HG03066 (cell line): ENCODE results near the gene BIRC7.

Source experiments
- ATAC-seq: cut with Tn5 transposase; IDR thresholded peaks from one replicate; pipeline ENCODE4 v1.9.1; 2021; ENCODE audit warnings: low read depth; ENCODE audit not compliant: unreplicated experiment

BIRC7 gene, protein sequence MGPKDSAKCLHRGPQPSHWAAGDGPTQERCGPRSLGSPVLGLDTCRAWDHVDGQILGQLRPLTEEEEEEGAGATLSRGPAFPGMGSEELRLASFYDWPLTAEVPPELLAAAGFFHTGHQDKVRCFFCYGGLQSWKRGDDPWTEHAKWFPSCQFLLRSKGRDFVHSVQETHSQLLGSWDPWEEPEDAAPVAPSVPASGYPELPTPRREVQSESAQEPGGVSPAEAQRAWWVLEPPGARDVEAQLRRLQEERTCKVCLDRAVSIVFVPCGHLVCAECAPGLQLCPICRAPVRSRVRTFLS

DNA sequence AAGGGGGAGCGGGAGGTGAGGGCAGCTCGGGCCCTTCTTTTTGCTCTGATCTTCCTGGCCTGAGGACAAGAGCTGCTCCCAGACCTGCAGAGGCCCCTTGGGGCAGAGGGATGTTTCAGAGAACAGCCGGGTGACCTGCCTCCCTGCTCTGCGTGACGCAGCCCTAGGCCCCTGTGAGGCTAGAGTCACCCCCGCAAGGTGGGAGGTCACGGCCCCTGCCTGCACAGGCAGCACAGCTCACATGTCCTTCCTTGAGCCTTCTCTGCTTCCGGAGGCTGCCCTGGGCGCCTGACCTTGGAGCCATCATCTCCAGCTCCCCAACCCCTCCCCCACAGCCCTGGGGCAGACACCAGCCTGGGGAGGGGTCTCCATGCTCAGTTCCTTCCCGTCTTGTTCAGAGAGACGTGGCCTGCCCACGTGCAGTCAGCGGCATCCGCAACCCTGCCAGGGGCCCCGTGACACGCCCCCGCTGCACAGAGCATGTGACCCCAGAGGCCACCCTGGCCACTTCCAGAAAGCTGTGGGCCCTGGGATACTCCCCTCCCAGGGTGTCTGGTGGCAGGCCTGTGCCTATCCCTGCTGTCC, at the start of gene BIRC7:
TSS of gene BIRC7 (plus strand) at position 507 of the 585 bp plus-strand sequence. CDS start 192 bp downstream, outside the sequence.
- no peak for ATAC-seq

DNA sequence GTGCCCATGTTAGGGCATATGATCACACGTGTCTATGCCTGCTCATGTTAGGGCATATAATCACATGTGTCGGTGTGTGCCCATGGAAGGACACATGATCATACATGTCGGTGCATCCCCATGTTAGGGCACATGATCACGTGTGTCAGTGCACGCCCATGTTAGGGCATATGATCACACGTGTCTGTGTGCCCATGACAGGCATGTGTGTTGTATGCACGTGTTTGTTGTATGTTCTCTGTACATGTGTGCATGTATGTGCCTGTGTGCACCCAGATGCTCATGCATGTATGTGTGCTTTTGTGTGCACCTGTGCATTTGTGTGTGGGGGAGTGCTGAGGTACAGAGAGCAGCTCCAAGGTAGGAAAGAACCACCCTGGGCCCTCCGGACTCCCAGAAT, 49.6 kb upstream of the BIRC7 start:
- no peak for ATAC-seq

DNA sequence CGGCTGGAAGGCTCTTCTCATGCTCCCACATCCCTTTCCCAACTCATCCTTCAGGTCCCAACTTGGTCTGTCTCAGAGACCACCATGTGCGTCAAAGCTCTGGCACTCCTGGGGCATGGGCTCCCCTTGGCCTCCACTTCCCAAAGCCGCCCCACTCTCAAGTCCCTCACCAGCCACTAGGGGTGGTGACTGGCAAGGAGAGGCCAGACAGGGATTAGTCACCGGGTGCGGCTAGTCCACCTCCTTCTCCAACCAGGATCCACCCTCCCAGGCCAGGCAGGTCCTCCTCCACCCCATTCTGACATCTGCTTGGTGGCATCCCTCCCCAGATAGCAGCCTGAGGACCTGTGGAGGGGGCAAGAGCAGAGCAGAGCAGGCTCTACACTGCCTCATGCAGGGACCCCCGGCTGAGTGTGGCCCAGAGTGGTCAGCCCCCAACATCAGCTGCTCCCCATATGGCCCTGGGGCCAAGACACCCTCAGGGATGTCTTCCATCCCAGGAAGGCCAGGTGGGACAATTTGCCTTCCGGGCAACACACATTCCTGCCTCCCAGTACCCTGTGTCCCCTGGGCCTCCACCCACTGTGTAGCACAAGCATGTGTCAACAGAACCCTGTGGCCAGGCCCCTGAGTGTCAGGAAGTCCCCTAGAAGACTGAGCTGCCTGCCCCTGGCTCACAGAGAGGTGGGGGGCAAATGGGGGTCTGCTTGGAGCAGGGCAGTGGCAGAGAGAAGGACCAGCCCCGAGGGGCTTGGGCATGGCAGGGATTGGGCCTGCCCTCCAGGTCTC, 49.0 kb upstream of the BIRC7 start:
- no peak for ATAC-seq

DNA sequence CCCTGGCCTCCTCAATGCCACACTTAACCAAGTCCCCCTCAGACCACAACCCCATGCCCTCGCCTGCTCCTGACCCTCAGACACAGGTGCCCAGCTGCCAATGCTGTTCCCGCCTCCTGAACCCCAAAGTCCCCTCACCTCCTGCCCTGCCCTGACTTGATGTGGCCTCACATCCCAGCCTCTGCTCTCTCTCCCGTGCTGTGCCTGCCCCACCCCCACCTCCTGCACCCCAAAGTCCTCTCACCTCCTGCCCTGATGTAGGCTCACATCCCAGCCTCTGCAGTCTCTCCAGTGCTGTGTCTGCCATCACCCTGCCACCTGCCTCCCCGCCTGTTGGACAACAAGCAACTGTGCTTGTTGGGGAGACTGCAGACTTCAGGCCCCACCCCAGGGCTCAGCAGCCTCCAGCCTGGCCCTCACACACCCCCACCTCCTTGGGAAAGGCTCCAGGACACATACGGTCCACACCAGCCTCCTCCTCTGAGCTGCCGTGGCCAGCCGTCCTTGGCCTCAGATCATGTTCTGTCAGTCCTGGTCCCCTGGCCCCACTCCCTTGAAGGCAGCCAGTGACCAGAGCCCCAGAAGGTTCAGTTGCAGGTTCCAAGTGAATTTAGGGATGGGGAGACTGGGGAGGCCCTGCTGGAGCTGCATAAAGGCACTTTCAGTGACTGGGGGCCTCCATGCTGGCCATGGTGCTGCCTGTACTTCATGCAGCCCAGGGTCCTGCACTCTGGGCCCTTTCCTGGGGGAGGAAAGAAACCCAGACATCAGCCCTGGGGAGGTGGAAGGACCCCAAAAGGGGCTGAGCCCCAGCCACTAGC, 48.2 kb upstream of the BIRC7 start:
- no peak for ATAC-seq

DNA sequence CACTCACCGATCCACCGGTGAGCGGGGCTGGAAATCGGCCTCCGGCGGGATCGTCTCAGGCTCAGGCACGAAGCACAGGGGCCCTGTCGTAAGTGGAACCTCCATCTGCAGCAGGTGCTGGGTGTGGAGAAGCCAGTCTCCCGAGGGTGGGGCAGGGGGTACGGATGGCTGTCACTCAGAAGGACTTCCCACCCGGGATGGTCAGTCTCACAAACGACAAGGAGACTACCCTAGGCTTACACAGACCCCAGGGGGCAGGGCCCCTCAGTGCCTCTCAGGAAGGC, 47.6 kb upstream of the BIRC7 start:
- no peak for ATAC-seq

DNA sequence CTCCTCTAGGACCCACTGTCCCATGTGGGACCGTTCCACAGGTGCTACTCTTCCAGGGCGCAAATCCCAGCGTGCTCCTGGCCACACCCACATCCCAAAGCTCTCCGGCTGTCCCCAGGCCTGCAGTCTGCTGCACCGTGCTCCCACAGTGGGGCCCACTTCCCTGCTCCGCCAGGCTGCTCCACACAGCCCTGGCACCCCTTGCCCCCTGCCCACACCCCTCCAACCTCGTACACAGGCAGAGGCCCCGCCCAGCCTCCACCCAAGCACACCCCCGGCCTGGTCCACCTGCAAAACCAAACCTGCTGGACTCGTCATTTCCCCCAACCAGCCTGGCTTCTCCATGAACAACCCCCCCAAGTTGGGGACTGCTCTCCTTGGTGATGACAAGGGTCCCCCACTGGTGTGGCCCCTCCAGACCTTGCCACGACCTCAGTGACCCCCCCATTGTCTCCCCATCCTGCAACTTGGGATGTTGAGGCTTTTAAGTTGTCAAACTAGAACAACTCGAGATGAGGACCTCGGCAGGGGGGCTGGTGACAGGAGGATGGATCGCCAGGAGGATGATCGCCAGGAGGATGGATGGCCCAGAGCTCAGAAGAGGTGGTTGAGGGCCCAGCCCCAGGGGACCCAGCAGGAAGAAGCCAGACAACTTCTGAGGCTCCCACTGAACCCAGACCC, 46.9 kb upstream of the BIRC7 start:
- ATAC-seq = no peak

DNA sequence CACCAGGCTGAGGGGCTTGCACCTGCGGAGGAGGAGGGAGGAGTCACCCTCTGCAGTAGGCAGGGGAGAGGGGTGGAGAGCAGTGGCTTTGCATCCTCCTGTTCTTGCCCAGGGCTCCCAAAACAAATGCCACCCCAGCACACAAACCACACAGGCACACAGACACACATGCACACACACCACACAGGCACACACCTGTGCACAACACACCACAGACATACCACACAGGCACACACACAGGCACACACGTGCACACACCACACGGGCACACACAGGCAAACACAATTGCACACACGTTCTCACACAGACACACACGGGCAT, 46.4 kb upstream of the BIRC7 start:
- no peak for ATAC-seq

DNA sequence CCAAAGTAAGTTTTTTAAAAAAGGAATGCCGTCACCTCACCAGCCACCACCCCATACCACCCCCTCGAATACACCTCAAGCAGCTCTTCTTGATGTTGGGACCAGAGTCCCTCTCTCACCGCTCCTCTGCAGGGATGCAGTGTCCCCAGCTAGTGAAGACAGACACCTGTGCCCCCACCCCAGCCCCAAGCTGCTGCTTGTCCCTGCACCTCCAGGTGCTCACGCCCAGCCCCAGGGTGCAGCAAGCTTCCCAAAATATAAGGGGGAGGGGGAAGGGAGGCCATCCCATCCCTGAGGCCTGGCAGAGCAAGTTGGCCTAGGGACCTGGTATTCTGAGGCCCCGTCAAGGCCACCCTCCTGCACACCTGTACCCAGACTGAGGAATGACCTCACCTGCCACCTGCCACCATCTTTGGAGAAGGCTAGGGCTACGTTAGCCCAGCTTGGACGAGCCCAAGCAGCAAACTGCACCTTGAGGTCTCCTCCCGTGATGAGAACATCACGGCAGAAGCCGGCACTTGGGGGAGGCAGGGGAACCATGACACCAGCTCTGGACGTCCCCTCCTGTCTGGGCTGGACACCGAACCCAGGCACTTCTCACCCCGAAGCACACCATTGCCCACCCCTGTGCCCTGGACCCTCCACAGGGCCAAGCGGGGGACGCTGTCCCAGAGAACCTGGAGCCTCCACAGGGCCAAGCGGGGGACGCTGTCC, 45.7 kb upstream of the BIRC7 start:
- no peak for ATAC-seq

DNA sequence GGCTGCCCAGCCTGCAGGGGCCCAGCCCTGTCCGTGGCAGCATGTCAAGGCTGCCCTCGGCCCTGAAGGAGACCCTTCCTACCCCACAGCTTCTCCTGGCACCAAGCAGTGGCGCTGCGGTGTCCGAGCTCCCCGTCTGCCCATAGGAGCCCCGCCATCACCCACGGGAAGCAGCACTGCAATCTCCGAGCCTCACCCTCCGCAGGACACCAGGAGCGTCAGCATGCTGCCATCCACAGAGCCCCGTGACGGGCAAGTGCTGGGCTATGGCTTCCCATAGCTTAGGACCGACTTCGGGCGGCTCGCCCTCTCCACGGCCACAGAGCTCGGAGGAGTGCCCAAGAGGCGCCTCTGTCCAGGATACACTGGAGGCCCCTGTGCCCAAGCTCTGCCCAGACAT, 44.9 kb upstream of the BIRC7 start:
- ATAC-seq = no peak

DNA sequence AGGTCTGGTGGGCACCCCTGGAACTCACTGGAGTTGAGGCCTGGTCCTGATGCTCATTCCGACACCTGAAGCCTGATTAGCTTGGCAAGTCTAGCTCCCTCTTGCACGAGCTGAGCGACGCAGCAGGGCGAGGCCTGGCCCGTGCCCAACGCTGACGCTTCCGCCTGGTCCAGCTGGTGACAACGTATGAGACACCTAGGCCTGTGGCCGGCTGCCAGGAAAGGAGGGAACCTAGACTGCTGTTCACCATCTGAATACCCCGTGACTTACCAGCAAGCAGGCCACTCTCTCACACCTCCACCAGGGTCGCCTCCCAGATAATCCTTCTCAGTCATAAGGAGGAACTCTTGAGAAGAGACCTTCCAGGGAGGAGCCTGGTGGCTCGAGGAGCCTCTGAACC, 44.3 kb upstream of the BIRC7 start:
- no peak for ATAC-seq

DNA sequence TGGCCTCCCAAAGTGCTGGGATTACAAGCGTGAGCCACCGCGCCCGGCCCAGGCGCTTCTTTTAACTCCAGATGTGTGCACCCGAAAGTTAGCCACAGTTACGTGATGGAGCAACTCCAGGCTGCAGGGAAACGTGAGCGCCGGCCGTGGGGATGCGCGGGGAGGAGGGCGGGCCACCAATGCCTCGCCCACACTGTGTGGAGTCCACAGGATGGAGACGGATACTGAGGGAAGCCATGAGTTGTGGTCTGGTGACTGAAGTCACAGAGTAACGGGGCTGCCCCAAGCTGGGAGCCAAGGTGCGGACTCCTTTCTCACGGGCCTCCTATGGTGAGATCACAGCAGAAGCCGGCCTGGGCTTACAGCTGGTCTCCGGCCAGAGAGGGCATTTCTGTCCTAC, 43.0 kb upstream of the BIRC7 start:
- no peak for ATAC-seq

DNA sequence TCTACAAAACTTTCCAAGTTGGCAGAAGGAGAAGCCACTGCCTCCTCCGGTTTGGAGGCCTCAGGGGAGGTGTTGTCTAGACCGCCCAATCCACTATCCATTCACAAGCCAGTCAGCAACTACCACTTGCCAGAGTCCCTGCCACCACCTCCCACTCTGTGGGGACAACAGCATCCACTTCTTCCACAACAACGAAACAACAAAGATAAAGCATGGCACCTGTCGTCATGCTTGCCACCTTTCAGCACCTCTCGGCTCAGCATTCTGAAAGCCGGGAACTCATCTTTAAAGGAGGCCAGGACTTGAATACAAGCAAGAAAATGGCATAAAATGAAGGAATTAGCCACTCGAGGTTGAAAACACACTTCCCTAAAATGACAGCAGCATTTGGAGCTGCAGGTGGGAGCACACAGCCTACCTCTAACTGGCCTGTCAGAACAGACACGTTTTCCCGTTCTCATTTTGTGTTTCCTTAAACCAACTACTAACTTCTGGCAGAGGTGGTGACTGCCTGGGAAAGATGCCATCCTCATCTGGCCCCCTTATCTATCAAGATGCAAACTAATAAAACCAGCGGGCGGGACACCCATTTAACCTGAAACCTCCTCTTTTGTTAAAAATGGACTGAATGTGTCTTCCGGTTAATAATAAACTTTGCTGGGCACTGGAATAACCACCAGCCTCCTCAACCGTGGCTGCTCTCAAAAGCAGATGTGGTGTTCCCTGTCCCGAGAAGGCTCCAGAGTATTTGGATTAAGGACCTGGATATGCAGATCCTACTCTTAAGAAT, 41.5 kb upstream of the BIRC7 start:
- no peak for ATAC-seq

DNA sequence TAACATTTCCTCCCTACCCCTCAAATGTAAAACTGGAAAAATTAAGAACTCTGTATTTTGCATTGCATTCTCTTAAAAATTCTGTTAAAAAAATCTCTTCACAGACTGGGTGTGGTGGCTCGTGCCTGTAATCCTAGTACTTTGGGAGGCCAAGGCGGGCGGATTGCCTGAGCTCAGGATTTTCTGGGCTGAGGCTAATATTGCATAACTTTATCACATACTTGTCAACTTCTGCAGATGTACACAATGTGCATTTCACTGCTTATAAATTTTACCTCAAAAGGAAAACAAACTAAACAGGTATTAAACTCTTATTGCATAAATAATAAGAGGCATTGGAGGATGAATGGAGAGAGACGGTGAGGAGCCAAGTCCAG, 40.9 kb upstream of the BIRC7 start:
- ATAC-seq = no peak

DNA sequence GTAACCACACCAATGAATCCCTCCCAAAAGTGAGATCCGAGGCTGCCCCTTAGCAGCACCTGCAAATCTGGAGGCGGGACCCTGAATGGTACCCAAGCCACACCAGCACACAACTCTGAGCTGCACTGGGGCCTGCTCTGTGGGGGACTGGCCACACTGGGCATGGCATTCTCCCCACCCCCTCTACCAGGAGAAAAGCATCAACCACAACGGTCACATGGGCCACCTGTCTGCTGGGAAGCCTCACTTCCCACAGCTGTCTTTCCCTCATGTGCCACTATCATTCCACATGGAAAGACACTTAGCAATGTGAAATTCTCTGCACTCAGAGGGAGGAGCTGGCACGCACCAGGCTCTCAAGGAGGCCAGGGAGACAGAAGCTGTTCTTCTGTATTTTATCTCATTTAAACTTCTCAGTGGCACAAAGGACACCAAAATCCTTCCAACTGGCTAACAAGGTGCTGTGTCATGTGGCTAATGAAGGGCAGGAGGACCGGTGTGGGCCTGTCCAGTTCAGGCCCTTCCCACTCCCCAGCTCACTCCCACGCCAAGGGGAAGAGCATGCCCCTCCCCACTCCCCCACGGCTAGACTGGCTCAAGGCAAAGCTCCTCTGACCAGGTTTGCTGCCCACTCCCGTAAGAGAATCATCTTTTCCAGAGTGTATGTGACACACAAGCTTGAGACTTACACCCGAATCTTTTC, 38.8 kb upstream of the BIRC7 start:
- no peak for ATAC-seq

DNA sequence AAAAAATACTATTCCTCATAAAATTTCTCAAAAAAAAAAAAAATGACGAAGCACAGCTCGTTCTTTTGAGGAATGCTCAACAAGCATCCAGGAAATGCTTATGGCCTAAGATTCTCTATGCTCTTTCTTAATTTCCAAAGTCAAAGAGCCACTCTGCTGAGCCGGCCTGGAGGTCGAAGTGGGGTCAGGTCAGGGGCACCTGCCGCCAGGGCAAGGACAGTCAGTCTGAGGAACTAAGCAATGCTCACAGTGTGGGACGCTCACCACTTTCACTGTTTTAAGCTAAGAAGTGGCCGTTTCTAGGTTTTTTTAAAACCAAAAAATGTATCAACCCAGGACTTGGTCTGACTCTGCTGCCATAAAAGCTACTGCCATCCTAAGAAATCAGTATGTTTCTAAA, 37.1 kb upstream of the BIRC7 start:
- ATAC-seq = no peak

DNA sequence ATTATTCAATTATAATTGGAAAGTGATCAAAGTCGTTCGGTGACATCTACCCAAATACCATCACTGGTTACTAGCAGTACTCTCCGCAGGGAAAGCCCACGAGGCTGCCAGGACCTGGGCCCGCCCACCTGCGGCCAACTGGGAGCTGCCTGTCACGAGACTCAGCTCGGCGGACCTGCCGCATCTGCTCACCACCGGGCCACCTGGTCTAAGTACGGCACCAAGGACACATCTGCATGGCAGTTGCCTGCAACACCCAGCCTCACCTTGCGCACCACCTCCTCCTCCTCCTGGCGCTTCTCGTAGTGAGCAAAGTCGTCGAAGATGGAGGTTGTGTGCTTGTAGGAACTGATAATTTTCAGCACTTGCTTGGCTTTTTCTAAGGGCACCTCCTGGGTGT, 33.7 kb upstream of the BIRC7 start:
- ATAC-seq = no peak

DNA sequence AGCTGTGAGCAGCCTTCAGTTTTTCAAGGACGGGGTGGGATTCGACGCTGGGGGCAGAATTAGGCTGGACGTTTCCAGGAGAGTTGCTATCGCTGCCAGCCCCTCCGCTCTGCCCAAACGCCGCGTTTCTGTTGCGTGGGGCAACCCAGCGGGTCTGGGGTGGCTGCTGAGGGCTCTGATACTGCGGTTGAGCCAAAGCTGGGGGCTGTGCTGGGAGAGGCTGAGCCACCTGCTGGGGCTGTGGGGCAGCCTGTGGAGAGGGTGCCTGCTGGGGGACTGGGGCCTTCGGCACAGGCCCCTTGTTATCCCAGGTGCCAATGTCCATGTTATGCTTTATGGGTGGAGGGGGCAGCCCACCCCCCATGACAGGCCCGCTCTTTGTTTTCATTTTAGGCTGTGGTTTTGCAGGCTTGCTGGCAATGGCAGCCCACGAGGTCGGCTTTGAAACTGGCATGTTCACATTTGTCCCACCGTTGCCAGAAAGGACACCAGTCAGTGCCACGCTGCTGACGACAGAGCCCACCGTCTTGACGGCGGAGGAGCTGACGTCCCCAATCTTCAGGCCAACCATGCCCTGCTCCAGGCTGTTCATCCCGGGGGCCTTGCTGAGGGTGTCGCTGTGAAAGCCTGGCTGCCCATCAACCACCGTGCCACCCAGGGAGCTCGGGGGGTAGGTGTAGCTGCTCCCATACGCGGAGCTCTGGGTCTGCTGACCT, 32.7 kb upstream of the BIRC7 start:
- no peak for ATAC-seq

DNA sequence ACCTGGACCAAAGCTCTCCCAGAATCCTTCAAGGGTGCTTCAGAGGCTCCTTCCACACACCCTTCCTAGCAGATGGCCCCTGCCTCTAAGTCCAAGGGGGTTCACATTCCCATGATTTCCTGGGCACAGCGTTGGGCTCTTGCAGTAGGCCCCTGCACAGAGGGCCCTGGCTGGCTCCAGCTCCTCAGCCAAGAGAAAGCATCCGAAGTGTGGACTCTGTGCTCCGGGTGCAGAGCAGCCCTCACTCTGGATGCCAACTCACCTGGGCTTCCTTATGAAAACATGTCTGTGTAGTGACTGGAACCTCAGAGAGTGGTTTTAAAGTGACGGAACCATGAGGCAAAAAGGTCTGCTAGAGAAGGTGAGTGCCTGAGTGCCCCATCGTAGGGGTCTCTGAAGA, 31.3 kb upstream of the BIRC7 start:
- ATAC-seq = no peak
